Measurements from ENCODE around the gene DIAPH2.

GRCh38 chrX:97602465-97603258, 918.0 kb downstream of the DIAPH2 start:
- TF ChIP-seq, protein P1, sequence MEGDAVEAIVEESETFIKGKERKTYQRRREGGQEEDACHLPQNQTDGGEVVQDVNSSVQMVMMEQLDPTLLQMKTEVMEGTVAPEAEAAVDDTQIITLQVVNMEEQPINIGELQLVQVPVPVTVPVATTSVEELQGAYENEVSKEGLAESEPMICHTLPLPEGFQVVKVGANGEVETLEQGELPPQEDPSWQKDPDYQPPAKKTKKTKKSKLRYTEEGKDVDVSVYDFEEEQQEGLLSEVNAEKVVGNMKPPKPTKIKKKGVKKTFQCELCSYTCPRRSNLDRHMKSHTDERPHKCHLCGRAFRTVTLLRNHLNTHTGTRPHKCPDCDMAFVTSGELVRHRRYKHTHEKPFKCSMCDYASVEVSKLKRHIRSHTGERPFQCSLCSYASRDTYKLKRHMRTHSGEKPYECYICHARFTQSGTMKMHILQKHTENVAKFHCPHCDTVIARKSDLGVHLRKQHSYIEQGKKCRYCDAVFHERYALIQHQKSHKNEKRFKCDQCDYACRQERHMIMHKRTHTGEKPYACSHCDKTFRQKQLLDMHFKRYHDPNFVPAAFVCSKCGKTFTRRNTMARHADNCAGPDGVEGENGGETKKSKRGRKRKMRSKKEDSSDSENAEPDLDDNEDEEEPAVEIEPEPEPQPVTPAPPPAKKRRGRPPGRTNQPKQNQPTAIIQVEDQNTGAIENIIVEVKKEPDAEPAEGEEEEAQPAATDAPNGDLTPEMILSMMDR (IDR thresholded peaks at IDR 0.05; ENCODE audit: low read depth, low read length, poor library complexity, severe bottlenecking): no peak
- no peak for TF ChIP-seq EZH2phosphoT487 (IDR thresholded peaks at IDR 0.05; ENCODE audit: borderline replicate concordance, low read length)

Measured in DOHH2 (cell line).